ENCODE data around the gene CT45A7. TPM values are rescaled to one million over a fixed set of nuclear protein-coding genes. Genes with fewer than 3 reads are reported as not detected.
"Not testable (repeated sequence)": the region's sequence is repeated elsewhere in the genome, so short reads cannot be mapped to it uniquely, and the experiment has no call there.

Gene CT45A7
- total RNA-seq, 1 experiment from 2014 or later, result not detected

- H3K27me3 ChIP-seq (ENCODE audit: insufficient read depth, low read length); H2AK5ac ChIP-seq (ENCODE audit: insufficient read length, low read length); H3K9ac ChIP-seq (ENCODE audit: extremely low read depth, insufficient read length, low read length); H4K91ac ChIP-seq (ENCODE audit: insufficient read length, low read depth, low read length); H3K4ac ChIP-seq (ENCODE audit: low read depth, low read length); H3K23ac ChIP-seq (ENCODE audit: insufficient read length, low read depth, low read length); H4K20me1 ChIP-seq (ENCODE audit: control insufficient read depth, insufficient read depth, insufficient read length); H3K56ac ChIP-seq (ENCODE audit: insufficient read length, low read depth, low read length); H3K14ac ChIP-seq (ENCODE audit: insufficient read depth, low read length); H3K9me3 ChIP-seq (ENCODE audit: control insufficient read depth, low read depth, low read length); H3K79me2 ChIP-seq (ENCODE audit: insufficient read depth, low read length); H3K4me1 ChIP-seq (ENCODE audit: insufficient read depth, low read length); DNase-seq; H3K4me3 Mint-ChIP-seq; H3K27ac ChIP-seq (ENCODE audit: insufficient read length, low read depth, low read length); H3K9me3 Mint-ChIP-seq; H2BK12ac ChIP-seq (ENCODE audit: insufficient read length, low read depth, low read length); H3K79me1 ChIP-seq (ENCODE audit: insufficient read depth, low read depth, low read length, poor library complexity, severe bottlenecking); H3K36me3 Mint-ChIP-seq (ENCODE audit: insufficient read depth in 1 of 3, low read depth in 3 of 3); H4K8ac ChIP-seq (replicated peaks; ENCODE audit: insufficient read length, low read depth, low read length); H2AFZ ChIP-seq (ENCODE audit: low read length); H3T11ph ChIP-seq (ENCODE audit: low read length); H3K4me1 Mint-ChIP-seq; H3K27me3 Mint-ChIP-seq (ENCODE audit: low read depth); H3K23me2 ChIP-seq (ENCODE audit: insufficient read length, low read depth, low read length, poor library complexity, severe bottlenecking); H2BK20ac ChIP-seq (ENCODE audit: low read depth, low read length, poor library complexity, severe bottlenecking); H4K5ac ChIP-seq (ENCODE audit: insufficient read length, low read depth, low read length); H3K18ac ChIP-seq (ENCODE audit: insufficient read length, low read depth, low read length); H3K27ac Mint-ChIP-seq; H2BK5ac ChIP-seq (ENCODE audit: insufficient read length, low read length); H2BK120ac ChIP-seq (ENCODE audit: low read depth, low read length, poor library complexity, severe bottlenecking); H3K4me2 ChIP-seq (ENCODE audit: insufficient read depth, insufficient read length, low read length); H2BK15ac ChIP-seq (ENCODE audit: low read depth, low read length): not testable (repeated sequence)
- WGBS (ENCODE audit: extremely low coverage, insufficient read length, low lambda C conversion rate), result no CpG with 5 or more reads among the region's 17 CpGs
Measured at GRCh38 chrX:135819912-135820311, 17.2 kb downstream of the CT45A7 start, which contains the start of gene CT45A2. Gene CT45A2 (minus strand): TSS chrX:135820012. CDS start chrX:135816265, 3,747 bp downstream.

DNA sequence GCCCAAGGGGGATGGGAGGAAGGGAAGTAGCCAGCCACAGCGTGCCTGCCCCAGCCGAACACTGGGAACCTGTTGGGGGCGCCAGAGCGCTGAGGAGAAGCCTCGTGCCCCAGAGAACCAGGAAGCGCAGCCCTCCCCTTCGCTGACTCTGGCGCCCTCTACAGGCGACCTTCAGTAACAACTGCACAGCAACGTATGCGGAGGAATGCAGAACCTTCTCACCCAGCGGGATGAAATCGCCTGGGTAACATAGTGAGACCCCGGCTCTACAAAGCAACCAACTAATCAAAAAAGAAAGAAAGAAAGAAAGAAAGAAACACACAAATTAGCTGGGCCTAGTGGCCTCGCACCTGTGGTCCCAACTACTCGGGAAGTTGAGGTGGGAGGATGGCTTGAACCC is 34.4 kb downstream of the CT45A7 start, which contains the start of gene CT45A6:
Gene CT45A6, minus strand, starts transcription at position 101 of the 400 bp plus-strand sequence. CDS start 3,794 bp downstream, outside the sequence.
- not testable (repeated sequence) for H4K5ac ChIP-seq (ENCODE audit: insufficient read length, low read depth, low read length); H4K91ac ChIP-seq (ENCODE audit: insufficient read length, low read depth, low read length); H3K79me1 ChIP-seq (ENCODE audit: insufficient read depth, low read depth, low read length, poor library complexity, severe bottlenecking); H3K4me1 ChIP-seq (ENCODE audit: insufficient read depth, low read length); H3K27ac Mint-ChIP-seq; H3K23ac ChIP-seq (ENCODE audit: insufficient read length, low read depth, low read length); H3K9ac ChIP-seq (ENCODE audit: extremely low read depth, insufficient read length, low read length); H3T11ph ChIP-seq (ENCODE audit: low read length); H2BK120ac ChIP-seq (ENCODE audit: low read depth, low read length, poor library complexity, severe bottlenecking); H3K27me3 Mint-ChIP-seq (ENCODE audit: low read depth); H3K4me1 Mint-ChIP-seq; H2BK20ac ChIP-seq (ENCODE audit: low read depth, low read length, poor library complexity, severe bottlenecking); H3K18ac ChIP-seq (ENCODE audit: insufficient read length, low read depth, low read length); DNase-seq; H3K27me3 ChIP-seq (ENCODE audit: insufficient read depth, low read length); H2BK15ac ChIP-seq (ENCODE audit: low read depth, low read length); H2AK5ac ChIP-seq (ENCODE audit: insufficient read length, low read length); H3K79me2 ChIP-seq (ENCODE audit: insufficient read depth, low read length); H4K20me1 ChIP-seq (ENCODE audit: control insufficient read depth, insufficient read depth, insufficient read length); H3K56ac ChIP-seq (ENCODE audit: insufficient read length, low read depth, low read length); H3K4me3 Mint-ChIP-seq; H4K8ac ChIP-seq (replicated peaks; ENCODE audit: insufficient read length, low read depth, low read length); H3K9me3 Mint-ChIP-seq; H3K4ac ChIP-seq (ENCODE audit: low read depth, low read length); H2BK5ac ChIP-seq (ENCODE audit: insufficient read length, low read length); H3K36me3 Mint-ChIP-seq (ENCODE audit: insufficient read depth in 1 of 3, low read depth in 3 of 3); H3K4me2 ChIP-seq (ENCODE audit: insufficient read depth, insufficient read length, low read length); H2AFZ ChIP-seq (ENCODE audit: low read length); H3K27ac ChIP-seq (ENCODE audit: insufficient read length, low read depth, low read length); H3K23me2 ChIP-seq (ENCODE audit: insufficient read length, low read depth, low read length, poor library complexity, severe bottlenecking); H2BK12ac ChIP-seq (ENCODE audit: insufficient read length, low read depth, low read length); H3K14ac ChIP-seq (ENCODE audit: insufficient read depth, low read length); H3K9me3 ChIP-seq (ENCODE audit: control insufficient read depth, low read depth, low read length)
- no CpG with 5 or more reads among the region's 16 CpGs for WGBS (ENCODE audit: extremely low coverage, insufficient read length, low lambda C conversion rate)

Data from H9 (cell line).